Left cardiac atrium (tissue), 4 donors: Measurements from ENCODE around the gene RTN4RL2. TPM values are rescaled to one million over a fixed set of nuclear protein-coding genes. Genes with fewer than 3 reads are reported as not detected.

Experiments
- ATAC-seq, 2 donors: fragments of 200-7000 bp; cut with Tn5 transposase; one replicate each; pipeline ENCODE4 v1.9.1; 2020; ENCODE audit warnings: mild to moderate bottlenecking in 2 of 2, moderate library complexity in 2 of 2
- DNase-seq: peaks from one replicate; pipeline ENCODE4 v3.0.0-alpha.2; 2020
- intact Hi-C, 2 donors: fragments of 100-400 bp; cut with DNase I; formaldehyde crosslinking; loops; one replicate each; pipeline versions ENCODE4 v1.14.1 to v1.15.1; 2022 to 2023
- long read RNA-seq: library from polyadenylated mRNA; unstranded; transcript quantifications from one replicate; pipeline ENCODE4 v2.0.0, GENCODE V29; 2021
- total RNA-seq, 2 donors: library from RNA; stranded (reverse); fragmentation: NEBNext Ultra II Directional; extraction: Animal tissue kit (Norgen Biotek cat#: 25700); gene quantifications; one replicate each; pipeline ENCODE4 v1.2.1, GENCODE V29; 2021
- donor health status: DM: no; HTN: yes; CAD: no.
- donor health status: DM: no; HTN: yes; CAD: no; lungs with severe emphysema.
- donor health status: DM: yes; HTN: yes; CAD: no.
- donor health status: Dilated cardiomyopathy.

The RTN4RL2 gene
- 1 to 10 TPM; 1.9 to 2.4 TPM for total RNA-seq
- long read RNA-seq = 0 reads

GRCh38 chr11:57460022-57460757 is at the start of gene RTN4RL2:
RTN4RL2 (plus strand) TSS chr11:57460528; CDS start chr11:57460866, 338 bp downstream.
- ATAC-seq (peak; percentile 16 to 44), DNase-seq (no peak)
- intact Hi-C loops = loop anchor here (2.0 to 10.0 kb wide), 4 partner anchors 21 to 1055 kb away; partner anchors contain the start of gene YPEL4 (in 1 of the 2)

- intact Hi-C loops = no loop called here
- ATAC-seq = no peak
- no peak for DNase-seq
These were observed 46.6 kb upstream of the RTN4RL2 start for GRCh38 chr11:57413681-57414080.

GRCh38 chr11:57414612-57415212 is 45.6 kb upstream of the RTN4RL2 start:
- intact Hi-C loops = no loop called here
- DNase-seq (no peak), ATAC-seq (no peak)

- ATAC-seq = no peak
- no peak for DNase-seq
- intact Hi-C loops = no loop called here
These were observed 43.9 kb upstream of the RTN4RL2 start for GRCh38 chr11:57416436-57416835.

GRCh38 chr11:57417056-57417455 is 43.3 kb upstream of the RTN4RL2 start:
- ATAC-seq (peak; percentile 48 to 80), DNase-seq (no peak)
- intact Hi-C loops = no loop called here

GRCh38 chr11:57418131-57418530 is 42.2 kb upstream of the RTN4RL2 start:
- DNase-seq (no peak), ATAC-seq (no peak)
- intact Hi-C loops = no loop called here

GRCh38 chr11:57419146-57419545 is 41.2 kb upstream of the RTN4RL2 start:
- DNase-seq = no peak
- ATAC-seq = no peak
- intact Hi-C loops = no loop called here

GRCh38 chr11:57421066-57421465 is 39.3 kb upstream of the RTN4RL2 start:
- ATAC-seq (no peak), DNase-seq (no peak)
- intact Hi-C loops = no loop called here

GRCh38 chr11:57421805-57422204 is 38.5 kb upstream of the RTN4RL2 start:
- intact Hi-C loops = no loop called here
- no peak for ATAC-seq

GRCh38 chr11:57422669-57423068 is 37.7 kb upstream of the RTN4RL2 start:
- DNase-seq = no peak
- intact Hi-C loops = no loop called here
- no peak for ATAC-seq

More at GRCh38 chr11:57421805-57422204, 38.5 kb upstream of the RTN4RL2 start:
- DNase-seq = no peak

GRCh38 chr11:57424137-57424791 is 36.1 kb upstream of the RTN4RL2 start:
- intact Hi-C loops = no loop called here
- ATAC-seq (no peak), DNase-seq (no peak)

- intact Hi-C loops = no loop called here
- ATAC-seq = peak; percentile 48 to 68
- peak; percentile 85 for DNase-seq
These were observed 35.4 kb upstream of the RTN4RL2 start for GRCh38 chr11:57424792-57425564.

- ATAC-seq = peak; percentile 30 to 33
- DNase-seq = peak; percentile 80
- intact Hi-C loops = no loop called here
These were observed 34.5 kb upstream of the RTN4RL2 start for GRCh38 chr11:57425565-57426438.

GRCh38 chr11:57426439-57426928 is 33.8 kb upstream of the RTN4RL2 start:
- DNase-seq = no peak
- intact Hi-C loops = no loop called here
- ATAC-seq = no peak

- ATAC-seq = peak; percentile 72 to 82
- DNase-seq = peak; percentile 74
- intact Hi-C loops = no loop called here
These were observed 33.2 kb upstream of the RTN4RL2 start, which contains the start of gene SLC43A3 for GRCh38 chr11:57426929-57427726. SLC43A3 (minus strand) TSS chr11:57427121; CDS start chr11:57426172, 949 bp downstream.

GRCh38 chr11:57427727-57428082 is 32.6 kb upstream of the RTN4RL2 start:
- intact Hi-C loops = no loop called here
- peak; percentile 41 to 45 for ATAC-seq
- peak; percentile 76 for DNase-seq

- intact Hi-C loops = no loop called here
- ATAC-seq (no peak), DNase-seq (no peak)
These were observed 31.7 kb upstream of the RTN4RL2 start for GRCh38 chr11:57428643-57429042.
